ENCODE results near the gene ADARB1. TPM values are rescaled to one million over a fixed set of nuclear protein-coding genes. Genes with fewer than 3 reads are reported as not detected.
A peak's percentile ranks its signal among the peaks of the same experiment; 100 is the strongest.

The ADARB1 gene
- total RNA-seq, 1 donor from 2014 or later = 5.1 TPM

DNA sequence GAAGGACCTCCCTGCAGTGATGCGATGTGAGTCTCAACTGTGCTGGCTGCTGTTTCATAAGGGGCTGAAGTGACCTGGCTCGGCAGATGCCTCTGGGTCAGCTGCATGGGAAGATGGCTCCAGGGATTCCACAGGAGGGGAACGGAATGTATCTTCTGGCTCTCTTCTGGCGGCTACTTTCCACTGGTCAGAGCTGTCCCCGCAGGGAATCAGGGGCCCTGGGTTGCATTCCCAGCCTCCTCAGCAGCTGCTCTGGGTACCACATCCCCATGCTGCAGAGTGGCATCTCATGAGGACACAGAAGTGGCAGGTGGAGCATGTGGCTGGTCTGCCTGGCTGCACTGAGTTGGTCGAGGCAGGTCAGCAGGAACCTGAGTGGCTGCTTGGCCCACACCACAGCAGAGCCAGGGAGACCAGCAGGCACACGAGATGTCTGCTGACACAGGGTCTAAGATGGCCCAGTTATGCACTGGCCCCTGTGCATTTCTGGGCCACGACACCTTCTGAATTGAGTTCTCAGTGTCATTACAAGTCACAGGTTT lies 170.5 kb downstream of the ADARB1 start:
- H3F3A ChIP-seq (ENCODE audit: low read depth) = peaks cover 4% of the 10 kb centered on the region
- Mint-ChIP-seq H3K27ac (no peak overlapping the region), H3K36me3 (no peaks in the 10 kb centered on the region), H3K4me1 (peaks cover 22% of the 10 kb centered on the region), H3K4me3 (no peak overlapping the region), H3K9me3 (peaks cover 27% of the 10 kb centered on the region), H3K27me3 (ENCODE audit: insufficient read depth, low read depth) (peaks cover 8% of the 10 kb centered on the region)
- no peaks in the 10 kb centered on the region for H4K20me1 ChIP-seq (ENCODE audit: low read depth)
- no peak overlapping the region for H3K4me3 ChIP-seq
- H3K27me3 ChIP-seq = peaks cover 7% of the 10 kb centered on the region
- H3K27ac ChIP-seq = no peak overlapping the region
- no peak overlapping the region for H3K9ac ChIP-seq
- no peak for DNase-seq (ENCODE audit: low spot score)
- no peaks in the 10 kb centered on the region for H3K36me3 ChIP-seq
- H3K4me2 ChIP-seq = no peak overlapping the region
- H3K9me3 ChIP-seq (ENCODE audit: low read depth) = peaks cover 7% of the 10 kb centered on the region
- no peak overlapping the region for H2AFZ ChIP-seq (replicated peaks)
- peaks cover 9% of the 10 kb centered on the region for H3K4me1 ChIP-seq
- no peaks in the 10 kb centered on the region for H3K79me2 ChIP-seq (ENCODE audit: low read depth)
- TF ChIP-seq, protein P1, sequence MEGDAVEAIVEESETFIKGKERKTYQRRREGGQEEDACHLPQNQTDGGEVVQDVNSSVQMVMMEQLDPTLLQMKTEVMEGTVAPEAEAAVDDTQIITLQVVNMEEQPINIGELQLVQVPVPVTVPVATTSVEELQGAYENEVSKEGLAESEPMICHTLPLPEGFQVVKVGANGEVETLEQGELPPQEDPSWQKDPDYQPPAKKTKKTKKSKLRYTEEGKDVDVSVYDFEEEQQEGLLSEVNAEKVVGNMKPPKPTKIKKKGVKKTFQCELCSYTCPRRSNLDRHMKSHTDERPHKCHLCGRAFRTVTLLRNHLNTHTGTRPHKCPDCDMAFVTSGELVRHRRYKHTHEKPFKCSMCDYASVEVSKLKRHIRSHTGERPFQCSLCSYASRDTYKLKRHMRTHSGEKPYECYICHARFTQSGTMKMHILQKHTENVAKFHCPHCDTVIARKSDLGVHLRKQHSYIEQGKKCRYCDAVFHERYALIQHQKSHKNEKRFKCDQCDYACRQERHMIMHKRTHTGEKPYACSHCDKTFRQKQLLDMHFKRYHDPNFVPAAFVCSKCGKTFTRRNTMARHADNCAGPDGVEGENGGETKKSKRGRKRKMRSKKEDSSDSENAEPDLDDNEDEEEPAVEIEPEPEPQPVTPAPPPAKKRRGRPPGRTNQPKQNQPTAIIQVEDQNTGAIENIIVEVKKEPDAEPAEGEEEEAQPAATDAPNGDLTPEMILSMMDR (IDR thresholded peaks at IDR 0.05) = no peak
- no peak for TF ChIP-seq EZH2phosphoT487 (IDR thresholded peaks at IDR 0.05)
- no peak for TF ChIP-seq EZH2 (IDR thresholded peaks at IDR 0.05)

DNA sequence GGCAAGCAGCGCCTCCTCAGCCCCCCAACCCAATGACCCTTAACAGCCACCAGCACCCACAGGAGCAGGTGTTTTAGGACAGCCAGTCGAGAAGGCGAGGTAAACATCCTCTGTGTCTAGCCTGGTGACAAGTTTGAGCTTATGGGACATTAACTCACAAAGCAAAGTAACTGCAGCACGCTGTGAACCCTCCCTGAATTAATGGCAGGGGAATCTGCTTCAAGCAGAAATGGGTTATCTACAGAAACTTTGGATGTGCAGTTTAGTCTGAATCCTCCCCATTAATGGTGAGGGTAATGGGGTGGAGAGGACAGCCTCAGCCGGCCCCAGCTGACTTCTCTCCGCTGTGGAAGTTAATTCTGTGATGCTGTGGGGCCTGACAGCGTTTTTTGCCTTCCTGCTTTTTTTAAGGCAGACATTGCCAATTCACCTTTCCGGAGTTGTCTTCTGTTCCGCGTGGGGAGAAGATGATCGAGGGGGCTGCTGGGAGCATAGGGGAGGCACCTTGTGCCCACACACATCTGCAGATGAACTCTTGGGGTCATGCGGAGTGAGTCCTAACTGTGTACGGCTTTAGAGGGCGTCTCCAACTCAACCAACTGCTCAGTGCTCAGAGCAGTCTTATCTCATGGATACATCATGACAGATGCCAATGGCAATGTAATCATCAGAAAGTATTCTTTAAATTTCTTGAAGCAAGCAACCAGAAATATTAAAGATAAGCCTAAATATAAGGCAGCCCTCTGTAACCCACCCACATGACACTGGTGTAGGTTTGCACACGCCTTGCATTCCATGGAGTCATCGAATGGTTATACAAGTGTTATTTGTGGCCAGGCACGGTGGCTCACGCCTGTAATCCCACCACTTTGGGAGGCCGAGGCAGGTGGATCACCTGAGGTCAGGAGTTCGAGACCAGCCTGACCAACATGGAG lies 172.3 kb downstream of the ADARB1 start:
- Histone ChIP-seq H3K27ac (no peak overlapping the region), H3K4me1 (peaks cover 9% of the 10 kb centered on the region), H3K4me2 (no peak overlapping the region), H3K9me3 (ENCODE audit: low read depth) (peaks cover 7% of the 10 kb centered on the region), H3K79me2 (ENCODE audit: low read depth) (no peaks in the 10 kb centered on the region), H3K9ac (no peak overlapping the region), H3K36me3 (no peaks in the 10 kb centered on the region), H2AFZ (replicated peaks) (no peak overlapping the region), H3F3A (ENCODE audit: low read depth) (peaks cover 4% of the 10 kb centered on the region), H3K27me3 (peaks cover 7% of the 10 kb centered on the region), H4K20me1 (ENCODE audit: low read depth) (no peaks in the 10 kb centered on the region), H3K4me3 (no peak overlapping the region)
- no peak overlapping the region for H3K4me3 Mint-ChIP-seq
- peaks cover 38% of the 10 kb centered on the region for H3K9me3 Mint-ChIP-seq
- H3K36me3 Mint-ChIP-seq = no peaks in the 10 kb centered on the region
- DNase-seq (ENCODE audit: low spot score) = no peak
- TF ChIP-seq EZH2 (IDR thresholded peaks at IDR 0.05) = no peak
- TF ChIP-seq, protein P1 (IDR thresholded peaks at IDR 0.05) = no peak
- TF ChIP-seq EZH2phosphoT487 (IDR thresholded peaks at IDR 0.05) = no peak
- peak overlapping the region; percentile 85 for H3K27ac Mint-ChIP-seq
- peaks cover 22% of the 10 kb centered on the region for H3K4me1 Mint-ChIP-seq
- H3K27me3 Mint-ChIP-seq (ENCODE audit: insufficient read depth, low read depth) = peaks cover 10% of the 10 kb centered on the region

DNA sequence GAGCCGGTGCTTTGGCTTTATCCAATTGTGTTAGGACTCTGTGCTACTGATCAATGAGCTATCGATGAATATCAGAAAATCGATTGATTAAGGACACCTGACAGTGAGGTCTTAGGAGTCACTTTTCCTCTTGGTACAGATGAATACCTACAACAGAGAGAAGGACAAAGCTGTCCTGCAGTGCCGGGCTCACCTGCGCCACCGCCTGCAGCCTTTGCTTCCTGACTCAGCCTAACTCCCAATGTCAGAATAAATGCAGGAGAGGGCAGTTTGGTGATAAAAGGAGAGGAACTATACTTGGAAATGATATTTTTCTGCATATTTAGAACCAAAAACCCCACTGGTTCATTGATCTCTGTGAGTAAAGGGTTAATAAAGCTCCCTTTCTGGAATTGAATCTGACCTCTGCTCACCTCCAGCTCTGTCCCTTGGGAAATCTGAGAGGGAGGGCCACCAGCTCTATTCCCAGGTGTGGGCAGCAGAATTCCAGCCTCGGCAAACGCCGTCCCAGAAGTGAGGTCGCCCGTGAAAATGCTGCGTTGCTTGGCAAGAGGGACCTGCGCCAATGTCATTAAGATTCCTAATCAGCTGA lies 174.0 kb downstream of the ADARB1 start:
- H3K27ac ChIP-seq = no peak overlapping the region
- H3K27ac Mint-ChIP-seq = no peak overlapping the region

More for the DNA sequence above, 174.0 kb downstream of the ADARB1 start:
- peaks cover 9% of the 10 kb centered on the region for H3K4me1 ChIP-seq
- H3F3A ChIP-seq (ENCODE audit: low read depth) = peaks cover 4% of the 10 kb centered on the region
- H3K27me3 ChIP-seq = peaks cover 7% of the 10 kb centered on the region
- no peak overlapping the region for H3K4me3 Mint-ChIP-seq
- no peaks in the 10 kb centered on the region for H3K36me3 Mint-ChIP-seq
- H4K20me1 ChIP-seq (ENCODE audit: low read depth) = no peaks in the 10 kb centered on the region
- H3K9me3 Mint-ChIP-seq = peaks cover 31% of the 10 kb centered on the region
- DNase-seq (ENCODE audit: low spot score) = no peak
- H3K9me3 ChIP-seq (ENCODE audit: low read depth) = peaks cover 5% of the 10 kb centered on the region
- peak overlapping the region; percentile 0 for H3K4me3 ChIP-seq
- H3K4me2 ChIP-seq = peak overlapping the region; percentile 50
- H3K4me1 Mint-ChIP-seq = peaks cover 24% of the 10 kb centered on the region
- TF ChIP-seq, protein P1 (IDR thresholded peaks at IDR 0.05) = no peak
- TF ChIP-seq EZH2phosphoT487 (IDR thresholded peaks at IDR 0.05) (no peak), EZH2 (IDR thresholded peaks at IDR 0.05) (no peak)
- H3K9ac ChIP-seq = no peak overlapping the region
- no peaks in the 10 kb centered on the region for H3K79me2 ChIP-seq (ENCODE audit: low read depth)
- no peaks in the 10 kb centered on the region for H3K36me3 ChIP-seq
- peak overlapping the region; percentile 54 for H2AFZ ChIP-seq (replicated peaks)
- H3K27me3 Mint-ChIP-seq (ENCODE audit: insufficient read depth, low read depth) = peaks cover 10% of the 10 kb centered on the region
